Measurements from ENCODE around the gene MLPH. TPM values are rescaled to one million over a fixed set of nuclear protein-coding genes. Genes with fewer than 3 reads are reported as not detected.

Gene MLPH
- total RNA-seq, 2 experiments from 2014 or later: not detected

GRCh38 chr2:237532160-237532559 is 45.1 kb downstream of the MLPH start:
- no peaks in the 10 kb centered on the region for H3K27me3 Mint-ChIP-seq
- intact Hi-C loops (cut with micrococcal nuclease): no loop called here
- POLR2A ChIA-PET: no interaction called here
- CTCF ChIA-PET: interaction anchor here (3.8 kb wide), 1 partner anchor 20 kb away, joined by 13 read pairs; no protein-coding TSS in a partner anchor
- H3K9me3 Mint-ChIP-seq: no peaks in the 10 kb centered on the region
- no peak for DNase-seq
- no peak overlapping the region for H3K4me3 Mint-ChIP-seq
- no peak overlapping the region for H3K27ac Mint-ChIP-seq
- H3K36me3 Mint-ChIP-seq: no peaks in the 10 kb centered on the region
- no peaks in the 10 kb centered on the region for H3K4me1 Mint-ChIP-seq (ENCODE audit: low read depth)

GRCh38 chr2:237533668-237534161 is 46.7 kb downstream of the MLPH start:
- no peak overlapping the region for H3K4me3 Mint-ChIP-seq
- no peak overlapping the region for H3K27ac Mint-ChIP-seq
- DNase-seq: no peak
- no peaks in the 10 kb centered on the region for H3K36me3 Mint-ChIP-seq
- no peaks in the 10 kb centered on the region for H3K4me1 Mint-ChIP-seq (ENCODE audit: low read depth)
- no peaks in the 10 kb centered on the region for H3K27me3 Mint-ChIP-seq
- intact Hi-C loops (cut with micrococcal nuclease): no loop called here
- POLR2A ChIA-PET: no interaction called here
- CTCF ChIA-PET: interaction anchor here (0.7 to 2.1 kb wide), 5 partner anchors 21 to 113 kb away, joined by 3 to 11 read pairs (median 3); no protein-coding TSS in a partner anchor
- H3K9me3 Mint-ChIP-seq: no peaks in the 10 kb centered on the region

- CTCF ChIA-PET: interaction anchor here (1.0 to 2.1 kb wide), 3 partner anchors 22 to 113 kb away, joined by 3 to 11 read pairs (median 3); no protein-coding TSS in a partner anchor
- H3K27ac Mint-ChIP-seq: no peak overlapping the region
- no peaks in the 10 kb centered on the region for H3K4me1 Mint-ChIP-seq (ENCODE audit: low read depth)
- intact Hi-C loops (cut with micrococcal nuclease): no loop called here
- H3K36me3 Mint-ChIP-seq: no peaks in the 10 kb centered on the region
- DNase-seq: no peak
- POLR2A ChIA-PET: no interaction called here
- H3K9me3 Mint-ChIP-seq: no peaks in the 10 kb centered on the region
- no peaks in the 10 kb centered on the region for H3K27me3 Mint-ChIP-seq
- H3K4me3 Mint-ChIP-seq: no peak overlapping the region
These were observed 47.3 kb downstream of the MLPH start for GRCh38 chr2:237534380-237534779.

- DNase-seq: no peak
- no peak overlapping the region for H3K4me3 Mint-ChIP-seq
- no peaks in the 10 kb centered on the region for H3K27me3 Mint-ChIP-seq
- CTCF ChIA-PET: interaction anchor here (0.7 to 2.1 kb wide), 2 partner anchors 23 to 114 kb away, joined by 3 to 11 read pairs; no protein-coding TSS in a partner anchor
- no peaks in the 10 kb centered on the region for H3K9me3 Mint-ChIP-seq
- no peaks in the 10 kb centered on the region for H3K36me3 Mint-ChIP-seq
- intact Hi-C loops (cut with micrococcal nuclease): no loop called here
- POLR2A ChIA-PET: no interaction called here
- H3K4me1 Mint-ChIP-seq (ENCODE audit: low read depth): no peaks in the 10 kb centered on the region
- H3K27ac Mint-ChIP-seq: no peak overlapping the region
These were observed 48.5 kb downstream of the MLPH start for GRCh38 chr2:237535385-237536082.

- Mint-ChIP-seq H3K27ac (no peak overlapping the region), H3K4me3 (no peak overlapping the region), H3K27me3 (no peaks in the 10 kb centered on the region), H3K4me1 (ENCODE audit: low read depth) (no peaks in the 10 kb centered on the region), H3K9me3 (no peaks in the 10 kb centered on the region), H3K36me3 (no peaks in the 10 kb centered on the region)
- POLR2A ChIA-PET: no interaction called here
- DNase-seq: no peak
- intact Hi-C loops (cut with micrococcal nuclease): no loop called here
- CTCF ChIA-PET: interaction anchor here (0.7 kb wide), 1 partner anchor 114 kb away, joined by 3 read pairs; no protein-coding TSS in a partner anchor
These were observed 49.0 kb downstream of the MLPH start for GRCh38 chr2:237536083-237536415.

GRCh38 chr2:237536617-237537016 is 49.6 kb downstream of the MLPH start:
- H3K36me3 Mint-ChIP-seq: no peaks in the 10 kb centered on the region
- CTCF ChIA-PET: interaction anchor here (0.7 to 1.0 kb wide), 2 partner anchors 24 to 115 kb away, joined by 3 read pairs; no protein-coding TSS in a partner anchor
- H3K4me1 Mint-ChIP-seq (ENCODE audit: low read depth): no peaks in the 10 kb centered on the region
- no peak overlapping the region for H3K4me3 Mint-ChIP-seq
- H3K27ac Mint-ChIP-seq: no peak overlapping the region
- POLR2A ChIA-PET: no interaction called here
- H3K9me3 Mint-ChIP-seq: no peaks in the 10 kb centered on the region
- H3K27me3 Mint-ChIP-seq: peaks cover 2% of the 10 kb centered on the region
- intact Hi-C loops (cut with micrococcal nuclease): no loop called here
- no peak for DNase-seq

- H3K9me3 Mint-ChIP-seq: no peaks in the 10 kb centered on the region
- H3K27me3 Mint-ChIP-seq: peaks cover 3% of the 10 kb centered on the region
- no peak overlapping the region for H3K4me3 Mint-ChIP-seq
- no peaks in the 10 kb centered on the region for H3K4me1 Mint-ChIP-seq (ENCODE audit: low read depth)
- ChIA-PET CTCF (no interaction called here), POLR2A (no interaction called here)
- no peak overlapping the region for H3K27ac Mint-ChIP-seq
- no peak for DNase-seq
- intact Hi-C loops (cut with micrococcal nuclease): no loop called here
- H3K36me3 Mint-ChIP-seq: no peaks in the 10 kb centered on the region
These were observed 51.1 kb downstream of the MLPH start for GRCh38 chr2:237538001-237538720.

GRCh38 chr2:237538901-237539300 is 51.9 kb downstream of the MLPH start:
- intact Hi-C loops (cut with micrococcal nuclease): no loop called here
- H3K36me3 Mint-ChIP-seq: no peaks in the 10 kb centered on the region
- H3K4me1 Mint-ChIP-seq (ENCODE audit: low read depth): no peaks in the 10 kb centered on the region
- no peak for DNase-seq
- H3K9me3 Mint-ChIP-seq: no peaks in the 10 kb centered on the region
- ChIA-PET CTCF (no interaction called here), POLR2A (no interaction called here)
- H3K4me3 Mint-ChIP-seq: no peak overlapping the region
- H3K27ac Mint-ChIP-seq: no peak overlapping the region
- H3K27me3 Mint-ChIP-seq: peaks cover 3% of the 10 kb centered on the region

GRCh38 chr2:237539681-237540080 is 52.6 kb downstream of the MLPH start:
- H3K27me3 Mint-ChIP-seq: peaks cover 3% of the 10 kb centered on the region
- intact Hi-C loops (cut with micrococcal nuclease): no loop called here
- H3K27ac Mint-ChIP-seq: no peak overlapping the region

GRCh38 chr2:237540223-237540775 is 53.2 kb downstream of the MLPH start:
- DNase-seq: no peak
- intact Hi-C loops (cut with micrococcal nuclease): no loop called here
- CTCF ChIA-PET: interaction anchor here (0.9 to 1.1 kb wide), 2 partner anchors 28 to 31 kb away, joined by 3 to 4 read pairs; no protein-coding TSS in a partner anchor
- no peak overlapping the region for H3K4me3 Mint-ChIP-seq
- no peaks in the 10 kb centered on the region for H3K4me1 Mint-ChIP-seq (ENCODE audit: low read depth)
- no peak overlapping the region for H3K27ac Mint-ChIP-seq
- peaks cover 3% of the 10 kb centered on the region for H3K27me3 Mint-ChIP-seq
- H3K36me3 Mint-ChIP-seq: no peaks in the 10 kb centered on the region
- no peaks in the 10 kb centered on the region for H3K9me3 Mint-ChIP-seq
- POLR2A ChIA-PET: no interaction called here

More at GRCh38 chr2:237539681-237540080, 52.6 kb downstream of the MLPH start:
- ChIA-PET CTCF (interaction anchor here (0.9 to 1.1 kb wide), 2 partner anchors 27 to 32 kb away, joined by 3 to 4 read pairs; no protein-coding TSS in a partner anchor), POLR2A (no interaction called here)
- Mint-ChIP-seq H3K36me3 (no peaks in the 10 kb centered on the region), H3K4me3 (no peak overlapping the region), H3K9me3 (no peaks in the 10 kb centered on the region), H3K4me1 (ENCODE audit: low read depth) (no peaks in the 10 kb centered on the region)
- no peak for DNase-seq

- H3K4me3 Mint-ChIP-seq: no peak overlapping the region
- H3K36me3 Mint-ChIP-seq: no peaks in the 10 kb centered on the region
- no peak overlapping the region for H3K27ac Mint-ChIP-seq
- intact Hi-C loops (cut with micrococcal nuclease): no loop called here
- no peak for DNase-seq
- H3K4me1 Mint-ChIP-seq (ENCODE audit: low read depth): no peaks in the 10 kb centered on the region
- H3K27me3 Mint-ChIP-seq: peaks cover 3% of the 10 kb centered on the region
- ChIA-PET CTCF (no interaction called here), POLR2A (no interaction called here)
- H3K9me3 Mint-ChIP-seq: no peaks in the 10 kb centered on the region
These were observed 53.8 kb downstream of the MLPH start for GRCh38 chr2:237540823-237541222.

- H3K27me3 Mint-ChIP-seq: peaks cover 5% of the 10 kb centered on the region
- no peaks in the 10 kb centered on the region for H3K9me3 Mint-ChIP-seq
- DNase-seq: no peak
- no peak overlapping the region for H3K27ac Mint-ChIP-seq
- ChIA-PET CTCF (interaction anchor here (1.6 kb wide), 1 partner anchor 31 kb away, joined by 4 read pairs; no protein-coding TSS in a partner anchor), POLR2A (no interaction called here)
- H3K36me3 Mint-ChIP-seq: no peaks in the 10 kb centered on the region
- H3K4me1 Mint-ChIP-seq (ENCODE audit: low read depth): no peaks in the 10 kb centered on the region
- no peak overlapping the region for H3K4me3 Mint-ChIP-seq
- intact Hi-C loops (cut with micrococcal nuclease): no loop called here
These were observed 54.2 kb downstream of the MLPH start for GRCh38 chr2:237541243-237541642.

Measured in activated CD4-positive, alpha-beta memory T cell treated with anti-CD3 and anti-CD28 coated beads for 36 hours (primary cell).